ENCODE data around the gene KPNB1.

DNA sequence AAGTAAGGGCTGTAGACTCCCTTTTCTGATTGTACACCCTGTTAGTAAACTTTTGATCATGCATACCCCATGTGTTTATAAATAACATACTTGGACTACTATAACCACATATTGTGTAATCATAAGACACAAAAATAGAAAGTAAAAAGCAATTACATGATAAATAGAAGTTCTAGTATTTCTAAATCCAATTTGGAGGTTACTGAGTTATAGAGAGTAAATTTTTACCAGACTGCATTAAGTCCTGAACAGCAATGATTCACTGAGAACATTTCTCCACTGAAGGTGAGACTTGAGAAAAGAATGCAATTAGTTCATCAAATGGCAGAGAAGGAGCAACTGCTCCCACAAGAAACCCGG lies 36.5 kb downstream of the KPNB1 start:
- TF ChIP-seq POLR2A (IDR thresholded peaks at IDR 0.05) (no peak), POLR2AphosphoS5 (IDR thresholded peaks at IDR 0.05) (no peak)
- TF ChIP-seq, protein P1, sequence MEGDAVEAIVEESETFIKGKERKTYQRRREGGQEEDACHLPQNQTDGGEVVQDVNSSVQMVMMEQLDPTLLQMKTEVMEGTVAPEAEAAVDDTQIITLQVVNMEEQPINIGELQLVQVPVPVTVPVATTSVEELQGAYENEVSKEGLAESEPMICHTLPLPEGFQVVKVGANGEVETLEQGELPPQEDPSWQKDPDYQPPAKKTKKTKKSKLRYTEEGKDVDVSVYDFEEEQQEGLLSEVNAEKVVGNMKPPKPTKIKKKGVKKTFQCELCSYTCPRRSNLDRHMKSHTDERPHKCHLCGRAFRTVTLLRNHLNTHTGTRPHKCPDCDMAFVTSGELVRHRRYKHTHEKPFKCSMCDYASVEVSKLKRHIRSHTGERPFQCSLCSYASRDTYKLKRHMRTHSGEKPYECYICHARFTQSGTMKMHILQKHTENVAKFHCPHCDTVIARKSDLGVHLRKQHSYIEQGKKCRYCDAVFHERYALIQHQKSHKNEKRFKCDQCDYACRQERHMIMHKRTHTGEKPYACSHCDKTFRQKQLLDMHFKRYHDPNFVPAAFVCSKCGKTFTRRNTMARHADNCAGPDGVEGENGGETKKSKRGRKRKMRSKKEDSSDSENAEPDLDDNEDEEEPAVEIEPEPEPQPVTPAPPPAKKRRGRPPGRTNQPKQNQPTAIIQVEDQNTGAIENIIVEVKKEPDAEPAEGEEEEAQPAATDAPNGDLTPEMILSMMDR (IDR thresholded peaks at IDR 0.05), result no peak

Measured in prostate gland (tissue), 2 donors.